ENCODE measurements around the gene ARAP1. TPM values are rescaled to one million over a fixed set of nuclear protein-coding genes. Genes with fewer than 3 reads are reported as not detected.

ARAP1 gene
- total RNA-seq, 2 donors from 2014 or later = 76.5 to 103 TPM

- Histone ChIP-seq H3K4me1 (ENCODE audit: control insufficient read depth in 1 of 2, low read depth in 2 of 2) (peaks cover 15 to 56% of the 10 kb centered on the region in 2 donors), H3K4me3 (peak overlapping the region; percentile 88), H3K27me3 (replicated peaks; ENCODE audit: insufficient read depth) (no peaks in the 10 kb centered on the region), H3K36me3 (no peaks in the 10 kb centered on the region), H3K9me3 (no peaks in the 10 kb centered on the region), H3K27ac (peak overlapping the region in 1 of 2 donors; percentile 76)
- TF ChIP-seq CTCF (IDR thresholded peaks at IDR 0.05) = no peak
- no peak for ATAC-seq (ENCODE audit: insufficient number of reproducible peaks, low FRiP score, low read depth)
- no peak for DNase-seq (ENCODE audit: low spot score)
Observed at GRCh38 chr11:72720784-72721183, 31.4 kb downstream of the ARAP1 start.

GRCh38 chr11:72720047-72720446, 32.2 kb downstream of the ARAP1 start:
- H3K27me3 ChIP-seq (replicated peaks; ENCODE audit: insufficient read depth) = no peaks in the 10 kb centered on the region
- peaks cover 15 to 51% of the 10 kb centered on the region in 2 donors for H3K4me1 ChIP-seq (ENCODE audit: control insufficient read depth in 1 of 2, low read depth in 2 of 2)
- no peak for TF ChIP-seq CTCF (IDR thresholded peaks at IDR 0.05)
- H3K36me3 ChIP-seq = no peaks in the 10 kb centered on the region
- H3K27ac ChIP-seq = peak overlapping the region in 1 of 2 donors; percentile 76
- H3K9me3 ChIP-seq = no peaks in the 10 kb centered on the region
- no peak for ATAC-seq (ENCODE audit: insufficient number of reproducible peaks, low FRiP score, low read depth)
- peak overlapping the region; percentile 88 for H3K4me3 ChIP-seq
- no peak for DNase-seq (ENCODE audit: low spot score)

- H3K36me3 ChIP-seq = no peaks in the 10 kb centered on the region
- H3K27ac ChIP-seq = no peak overlapping the region
- no peaks in the 10 kb centered on the region for H3K27me3 ChIP-seq (replicated peaks; ENCODE audit: insufficient read depth)
- H3K4me3 ChIP-seq = peak overlapping the region; percentile 88
- H3K4me1 ChIP-seq (ENCODE audit: control insufficient read depth in 1 of 2, low read depth in 2 of 2) = peaks cover 15 to 49% of the 10 kb centered on the region in 2 donors
- TF ChIP-seq CTCF (IDR thresholded peaks at IDR 0.05) = no peak
- no peak for ATAC-seq (ENCODE audit: insufficient number of reproducible peaks, low FRiP score, low read depth)
- no peaks in the 10 kb centered on the region for H3K9me3 ChIP-seq
- DNase-seq (ENCODE audit: low spot score) = no peak
Observed at GRCh38 chr11:72719551-72719950, 32.7 kb downstream of the ARAP1 start.

GRCh38 chr11:72719144-72719543, 33.1 kb downstream of the ARAP1 start:
- Histone ChIP-seq H3K27ac (no peak overlapping the region), H3K27me3 (replicated peaks; ENCODE audit: insufficient read depth) (no peaks in the 10 kb centered on the region), H3K4me3 (no peak overlapping the region), H3K36me3 (no peaks in the 10 kb centered on the region), H3K4me1 (ENCODE audit: control insufficient read depth in 1 of 2, low read depth in 2 of 2) (peaks cover 15 to 49% of the 10 kb centered on the region in 2 donors), H3K9me3 (no peaks in the 10 kb centered on the region)
- DNase-seq (ENCODE audit: low spot score) (no peak), ATAC-seq (ENCODE audit: insufficient number of reproducible peaks, low FRiP score, low read depth) (no peak)
- no peak for TF ChIP-seq CTCF (IDR thresholded peaks at IDR 0.05)

- no peak for DNase-seq (ENCODE audit: low spot score)
- no peaks in the 10 kb centered on the region for H3K36me3 ChIP-seq
- H3K27ac ChIP-seq = no peak overlapping the region
- peaks cover 15 to 50% of the 10 kb centered on the region in 2 donors for H3K4me1 ChIP-seq (ENCODE audit: control insufficient read depth in 1 of 2, low read depth in 2 of 2)
- ATAC-seq (ENCODE audit: insufficient number of reproducible peaks, low FRiP score, low read depth) = no peak
- H3K4me3 ChIP-seq = no peak overlapping the region
- no peaks in the 10 kb centered on the region for H3K9me3 ChIP-seq
- H3K27me3 ChIP-seq (replicated peaks; ENCODE audit: insufficient read depth) = no peaks in the 10 kb centered on the region
- TF ChIP-seq CTCF (IDR thresholded peaks at IDR 0.05) = no peak
Observed at GRCh38 chr11:72718101-72718501, 34.1 kb downstream of the ARAP1 start.

Measured in thoracic aorta (tissue), 2 donors.